PFSK-1 (cell line): ENCODE results near the gene GOLGB1.

Experiments used
- POLR2AphosphoS5 ChIP-seq: IDR thresholded peaks from 2 replicates; pipeline ENCODE4 v1.6.1; 2012; ENCODE audit warnings: low read depth, mild to moderate bottlenecking, control low read depth, low read length, moderate library complexity
- REST ChIP-seq, 2 experiments: IDR thresholded peaks; 2 replicates each; pipeline versions ENCODE4 v1.6.1 to v1.8.0; 2011 to 2012; ENCODE audit warnings: low read depth in 2 of 2, low read length in 2 of 2, control low read depth in 1 of 2, inconsistent platforms in 1 of 2, mild to moderate bottlenecking in 1 of 2, moderate library complexity in 1 of 2; ENCODE audit not compliant: insufficient read depth in 1 of 2

GRCh38 chr3:121629601-121630000, 119.9 kb downstream of the GOLGB1 start:
- no peak for TF ChIP-seq POLR2AphosphoS5
- TF ChIP-seq REST (IDR thresholded peaks at IDR 0.05; ENCODE audit: insufficient read depth in 1 of 2, low read depth in 2 of 2, low read length in 2 of 2) = no peak
